H54 (cell line): ENCODE measurements around the gene TBC1D10B.

Source experiments
- DNase-seq: peaks from one replicate; pipeline ENCODE4 v3.0.0; 2011; ENCODE audit warnings: low spot score, mixed read lengths; ENCODE audit not compliant: insufficient read length
- FAIRE-seq: peaks from 3 replicates; lab custom pipeline; 2011; peaks lifted over from hg19 to GRCh38; lab: Jason Lieb, UNC
- POLR2A ChIP-seq: IDR thresholded peaks from 2 replicates; pipeline ENCODE4 v1.6.1; 2011; ENCODE audit warnings: low read depth, mild to moderate bottlenecking, low read length

Gene TBC1D10B

GRCh38 chr16:30383521-30383920 lies 13.2 kb upstream of the TBC1D10B start:
- DNase-seq = no peak
- no peak for FAIRE-seq
- TF ChIP-seq POLR2A = no peak

- no peak for TF ChIP-seq POLR2A
- FAIRE-seq (no peak), DNase-seq (no peak)
Observed at GRCh38 chr16:30382111-30382881, 12.0 kb upstream of the TBC1D10B start, which contains the start of gene SEPTIN1. SEPTIN1 (minus strand) TSS chr16:30382561; CDS start chr16:30382542, 19 bp downstream.

- FAIRE-seq (no peak), DNase-seq (no peak)
- TF ChIP-seq POLR2A = no peak
Observed at GRCh38 chr16:30381291-30382041, 11.2 kb upstream of the TBC1D10B start.

GRCh38 chr16:30380803-30381208 lies 10.5 kb upstream of the TBC1D10B start:
- no peak for DNase-seq
- FAIRE-seq = no peak
- TF ChIP-seq POLR2A = no peak

- FAIRE-seq (no peak), DNase-seq (no peak)
- no peak for TF ChIP-seq POLR2A
Observed at GRCh38 chr16:30380072-30380802, 9.9 kb upstream of the TBC1D10B start.

- no peak for DNase-seq
- TF ChIP-seq POLR2A = no peak
- no peak for FAIRE-seq
Observed at GRCh38 chr16:30379158-30379783, 9.0 kb upstream of the TBC1D10B start.

GRCh38 chr16:30378236-30379157 lies 8.2 kb upstream of the TBC1D10B start:
- peak; percentile 84 for TF ChIP-seq POLR2A
- FAIRE-seq = peak; percentile 41
- DNase-seq = peak; percentile 92

- no peak for FAIRE-seq
- peak; percentile 72 for DNase-seq
- peak; percentile 53 for TF ChIP-seq POLR2A
Observed at GRCh38 chr16:30377812-30378235, 7.5 kb upstream of the TBC1D10B start.

GRCh38 chr16:30377050-30377811 lies 6.9 kb upstream of the TBC1D10B start:
- TF ChIP-seq POLR2A = no peak
- no peak for DNase-seq
- FAIRE-seq = no peak

GRCh38 chr16:30376461-30376902 lies 6.2 kb upstream of the TBC1D10B start:
- DNase-seq (no peak), FAIRE-seq (no peak)
- no peak for TF ChIP-seq POLR2A

GRCh38 chr16:30375864-30376263 lies 5.6 kb upstream of the TBC1D10B start:
- FAIRE-seq (no peak), DNase-seq (no peak)
- TF ChIP-seq POLR2A = no peak

- FAIRE-seq = no peak
- no peak for DNase-seq
Observed at GRCh38 chr16:30374538-30374937, 4.2 kb upstream of the TBC1D10B start, which contains the start of gene MYL11. MYL11 (plus strand) TSS chr16:30374802; CDS start chr16:30374858, 56 bp downstream.

More at GRCh38 chr16:30374538-30374937, 4.2 kb upstream of the TBC1D10B start, which contains the start of gene MYL11:
- TF ChIP-seq POLR2A = no peak
